Muscle layer of duodenum (tissue), 2 donors: ENCODE measurements around the gene CLASP1.
A peak's percentile ranks its signal among the peaks of the same experiment; 100 is the strongest.
"Not testable (repeated sequence)": the region's sequence is repeated elsewhere in the genome, so short reads cannot be mapped to it uniquely, and the experiment has no call there.

ENCODE experiments used
- H3K27ac ChIP-seq: one replicate; pipeline ENCODE4 v1.7.0; 2013; ENCODE audit warnings: mild to moderate bottlenecking, low read length
- H3K27me3 ChIP-seq: one replicate; pipeline ENCODE4 v1.7.0; 2013; ENCODE audit warnings: low read depth, mild to moderate bottlenecking, control low read depth, low read length
- H3K36me3 ChIP-seq, 2 donors: one replicate each; pipeline ENCODE4 v1.7.0; 2013; ENCODE audit warnings: low read length in 2 of 2, control low read depth in 1 of 2, mild to moderate bottlenecking in 1 of 2; ENCODE audit not compliant: insufficient read depth in 2 of 2, control insufficient read depth in 1 of 2
- H3K4me1 ChIP-seq, 2 donors: one replicate each; pipeline ENCODE4 v1.7.0; 2013; ENCODE audit warnings: low read length in 2 of 2, mild to moderate bottlenecking in 2 of 2, control low read depth in 1 of 2, moderate library complexity in 1 of 2; ENCODE audit not compliant: insufficient read depth in 2 of 2, control insufficient read depth in 1 of 2
- H3K4me3 ChIP-seq, 2 donors: one replicate each; pipeline ENCODE4 v1.7.0; 2013; ENCODE audit warnings: low read length in 2 of 2, low read depth in 1 of 2, mild to moderate bottlenecking in 1 of 2
- H3K9me3 ChIP-seq, 2 donors: one replicate each; pipeline ENCODE4 v1.7.0; 2013; ENCODE audit warnings: low read length in 2 of 2, control low read depth in 1 of 2, mild to moderate bottlenecking in 1 of 2; ENCODE audit not compliant: control insufficient read depth in 1 of 2
- donor health status: healthy.

Gene CLASP1

GRCh38 chr2:121350890-121351289, 298.4 kb downstream of the CLASP1 start:
- Histone ChIP-seq H3K9me3 (no peaks in the 10 kb centered on the region), H3K4me1 (peaks cover 0 to 5% of the 10 kb centered on the region in 2 donors), H3K4me3 (no peak overlapping the region), H3K27ac (peak overlapping the region; percentile 27), H3K27me3 (no peaks in the 10 kb centered on the region), H3K36me3 (peaks cover 73 to 86% of the 10 kb centered on the region in 2 donors)

GRCh38 chr2:121350402-121350775, 298.9 kb downstream of the CLASP1 start:
- Histone ChIP-seq H3K4me1 (peaks cover 0 to 5% of the 10 kb centered on the region in 2 donors), H3K27me3 (no peaks in the 10 kb centered on the region), H3K4me3 (no peak overlapping the region), H3K27ac (peak overlapping the region; percentile 27), H3K9me3 (no peaks in the 10 kb centered on the region), H3K36me3 (peaks cover 78 to 91% of the 10 kb centered on the region in 2 donors)

GRCh38 chr2:121349721-121350401, 299.4 kb downstream of the CLASP1 start:
- Histone ChIP-seq H3K27me3 (no peaks in the 10 kb centered on the region), H3K27ac (peak overlapping the region; percentile 27), H3K4me3 (no peak overlapping the region), H3K9me3 (no peaks in the 10 kb centered on the region), H3K36me3 (peaks cover 80 to 94% of the 10 kb centered on the region in 2 donors), H3K4me1 (peaks cover 0 to 5% of the 10 kb centered on the region in 2 donors)

- peaks cover 64 to 87% of the 10 kb centered on the region in 2 donors for H3K36me3 ChIP-seq
- H3K27me3 ChIP-seq = no peaks in the 10 kb centered on the region
- H3K4me3 ChIP-seq = no peak overlapping the region
- no peaks in the 10 kb centered on the region for H3K9me3 ChIP-seq
- no peak overlapping the region for H3K27ac ChIP-seq
- peaks cover 0 to 5% of the 10 kb centered on the region in 2 donors for H3K4me1 ChIP-seq
Observed at GRCh38 chr2:121348128-121348740, 301.0 kb downstream of the CLASP1 start.

- no peak overlapping the region for H3K27ac ChIP-seq
- H3K4me3 ChIP-seq = no peak overlapping the region
- peaks cover 54 to 84% of the 10 kb centered on the region in 2 donors for H3K36me3 ChIP-seq
- no peaks in the 10 kb centered on the region for H3K9me3 ChIP-seq
- H3K27me3 ChIP-seq = no peaks in the 10 kb centered on the region
- H3K4me1 ChIP-seq = peaks cover 0 to 5% of the 10 kb centered on the region in 2 donors
Observed at GRCh38 chr2:121346859-121347258, 302.4 kb downstream of the CLASP1 start.

- Histone ChIP-seq H3K27me3 (no peaks in the 10 kb centered on the region), H3K36me3 (peaks cover 50 to 79% of the 10 kb centered on the region in 2 donors), H3K4me1 (peaks cover 0 to 5% of the 10 kb centered on the region in 2 donors), H3K9me3 (no peaks in the 10 kb centered on the region), H3K27ac (no peak overlapping the region), H3K4me3 (no peak overlapping the region)
Observed at GRCh38 chr2:121346407-121346806, 302.9 kb downstream of the CLASP1 start.

GRCh38 chr2:121345887-121346286, 303.4 kb downstream of the CLASP1 start:
- Histone ChIP-seq H3K27me3 (no peaks in the 10 kb centered on the region), H3K4me1 (peaks cover 0 to 5% of the 10 kb centered on the region in 2 donors), H3K9me3 (no peaks in the 10 kb centered on the region), H3K4me3 (no peak overlapping the region), H3K27ac (no peak overlapping the region), H3K36me3 (peaks cover 49 to 78% of the 10 kb centered on the region in 2 donors)

- Histone ChIP-seq H3K27me3 (no peaks in the 10 kb centered on the region), H3K4me1 (peaks cover 0 to 5% of the 10 kb centered on the region in 2 donors), H3K9me3 (no peaks in the 10 kb centered on the region), H3K4me3 (no peak overlapping the region), H3K36me3 (peaks cover 50 to 78% of the 10 kb centered on the region in 2 donors), H3K27ac (no peak overlapping the region)
Observed at GRCh38 chr2:121345101-121345500, 304.2 kb downstream of the CLASP1 start.

GRCh38 chr2:121343828-121344399, 305.3 kb downstream of the CLASP1 start:
- not testable (repeated sequence) for H3K9me3 ChIP-seq, H3K27me3 ChIP-seq, H3K4me1 ChIP-seq, H3K27ac ChIP-seq, H3K4me3 ChIP-seq
- peaks cover 49 to 77% of the 10 kb centered on the region in 2 donors for H3K36me3 ChIP-seq

- Histone ChIP-seq H3K4me1 (no peaks in the 10 kb centered on the region), H3K27ac (no peak overlapping the region), H3K27me3 (no peaks in the 10 kb centered on the region), H3K9me3 (no peaks in the 10 kb centered on the region), H3K36me3 (peaks cover 49 to 77% of the 10 kb centered on the region in 2 donors), H3K4me3 (no peak overlapping the region)
Observed at GRCh38 chr2:121343191-121343590, 306.1 kb downstream of the CLASP1 start.

GRCh38 chr2:121342751-121343150, 306.5 kb downstream of the CLASP1 start:
- no peaks in the 10 kb centered on the region for H3K4me1 ChIP-seq
- no peaks in the 10 kb centered on the region for H3K27me3 ChIP-seq
- peaks cover 49 to 76% of the 10 kb centered on the region in 2 donors for H3K36me3 ChIP-seq
- no peaks in the 10 kb centered on the region for H3K9me3 ChIP-seq
- H3K27ac ChIP-seq = no peak overlapping the region
- no peak overlapping the region for H3K4me3 ChIP-seq
